Measurements from ENCODE around the gene IGSF10. TPM values are rescaled to one million over a fixed set of nuclear protein-coding genes. Genes with fewer than 3 reads are reported as not detected.

Gene IGSF10
- total and polyA plus RNA-seq, 2 of the 8 experiments (the other 6 are each of a cell fraction or from before 2014, with no cell fraction given) = 0.59 to 0.95 TPM

- H3K56ac ChIP-seq (replicated peaks; ENCODE audit: insufficient read length, low read depth, low read length) = no peak overlapping the region
- no peak overlapping the region for H3K14ac ChIP-seq (ENCODE audit: insufficient read length)
- no peaks in the 10 kb centered on the region for H3K9me3 ChIP-seq (ENCODE audit: insufficient read depth in 2 of 2, low read depth in 1 of 2, low read length in 1 of 2)
- no peaks in the 10 kb centered on the region for H3K27me3 ChIP-seq (replicated peaks in 1 of 4; ENCODE audit: control insufficient read depth in 3 of 4, extremely low read depth in 1 of 4, insufficient read depth in 3 of 4, low read length in 3 of 4)
- H4K91ac ChIP-seq (replicated peaks; ENCODE audit: insufficient read length, low read length) = no peak overlapping the region
- 91% methylated on average over 5 of the region's 5 CpGs; no CpG with 5 or more reads in 1 of the 2 experiments for WGBS, 2 experiments (ENCODE audit: extremely low coverage in 1 of 2, insufficient coverage in 1 of 2, insufficient read length in 1 of 2, insufficient replicate concordance in 2 of 2, low coverage in 1 of 2, low lambda C conversion rate in 2 of 2, missing lambda C conversion rate in 1 of 2)
- H2BK20ac ChIP-seq (ENCODE audit: low read length) = no peak overlapping the region
- H3K36me3 ChIP-seq (ENCODE audit: control insufficient read depth in 2 of 4, insufficient read depth in 4 of 4, low read length in 3 of 4) = no peaks in the 10 kb centered on the region
- TF ChIP-seq RBBP5 (IDR thresholded peaks at IDR 0.05; ENCODE audit: borderline replicate concordance, low read depth, low read length) (no peak), SIX5 (IDR thresholded peaks at IDR 0.05; ENCODE audit: low read depth, low read length) (no peak), POLR2A (IDR thresholded peaks at IDR 0.05; ENCODE audit: control extremely low read depth in 1 of 2, low read depth in 2 of 2, low read length in 2 of 2) (no peak), MAX (IDR thresholded peaks at IDR 0.05) (no peak), POU5F1 (IDR thresholded peaks at IDR 0.05; ENCODE audit: low read depth, low read length) (no peak), SRF (IDR thresholded peaks at IDR 0.05; ENCODE audit: low read depth, low read length) (no peak), GTF2F1 (IDR thresholded peaks at IDR 0.05; ENCODE audit: borderline replicate concordance, low read depth, low read length) (no peak), BACH1 (IDR thresholded peaks at IDR 0.05; ENCODE audit: low read length) (no peak), E2F6 (IDR thresholded peaks at IDR 0.05) (no peak)
- no peak overlapping the region for H3K4me2 ChIP-seq (ENCODE audit: insufficient read depth in 1 of 2, low read depth in 2 of 2, low read length in 2 of 2)
- H3K4me3 ChIP-seq (ENCODE audit: extremely low read depth in 1 of 4, insufficient read depth in 2 of 4, low read depth in 3 of 4, low read length in 4 of 4) = no peak overlapping the region
- no peaks in the 10 kb centered on the region; the same call in 1 of the 2 replicates for H3K79me1 ChIP-seq (ENCODE audit: low read depth, low read length)
- no peak overlapping the region for H2BK12ac ChIP-seq (ENCODE audit: low read depth, low read length)
- no peak overlapping the region for H3K9ac ChIP-seq (replicated peaks in 1 of 4; ENCODE audit: extremely low read depth in 1 of 4, low read depth in 3 of 4, low read length in 3 of 4)
- H3K27ac ChIP-seq (ENCODE audit: low read depth, low read length) = no peak overlapping the region
- CTCF ChIA-PET (ENCODE audit: partially characterized antibody) = interaction anchor here (0.6 to 1.7 kb wide), 3 partner anchors 12 to 122 kb away, joined by 3 to 5 read pairs (median 5); no protein-coding TSS in a partner anchor
- H3K18ac ChIP-seq (ENCODE audit: extremely low read depth, low read length) = no peak overlapping the region
- no peak overlapping the region for H2BK120ac ChIP-seq (replicated peaks; ENCODE audit: low read depth, low read length)
- DNase-seq (ENCODE audit: low read depth in 1 of 2, low spot score in 2 of 2) (no peak), FAIRE-seq (no peak)
- H2BK5ac ChIP-seq (ENCODE audit: low read depth, low read length) = no peak overlapping the region
- no peaks in the 10 kb centered on the region for H3K79me2 ChIP-seq (ENCODE audit: control insufficient read depth in 1 of 2, insufficient read depth in 2 of 2, low read length in 2 of 2)
- no peak overlapping the region for H2AK5ac ChIP-seq (ENCODE audit: low read depth, low read length)
- POLR2A ChIA-PET (ENCODE audit: partially characterized antibody) = interaction anchor here (0.6 kb wide), 1 partner anchor 1984 kb away, joined by 4 read pairs; no protein-coding TSS in a partner anchor
- H3K23ac ChIP-seq (ENCODE audit: insufficient read length) = no peak overlapping the region
- H2AFZ ChIP-seq (ENCODE audit: low read length) = no peak overlapping the region
- no peak overlapping the region for H3K4ac ChIP-seq (replicated peaks; ENCODE audit: insufficient read length, low read depth, low read length)
- no peak overlapping the region for H4K8ac ChIP-seq (ENCODE audit: extremely low read depth, insufficient read depth, low read length)
- no peak overlapping the region for H2BK15ac ChIP-seq (ENCODE audit: low read length)
- peaks cover 0 to 8% (median 6%) of the 10 kb centered on the region in 4 experiments; a peak in 3 of 7 replicates for H3K4me1 ChIP-seq (replicated peaks in 1 of 4; ENCODE audit: control insufficient read depth in 3 of 4, insufficient read depth in 4 of 4, low read length in 3 of 4)
- no peak overlapping the region for H4K5ac ChIP-seq (ENCODE audit: insufficient read length, low read depth, low read length)
- H4K20me1 ChIP-seq (replicated peaks in 1 of 2; ENCODE audit: control insufficient read depth in 1 of 2, insufficient read depth in 2 of 2, low read length in 2 of 2) = no peaks in the 10 kb centered on the region
- no peaks in the 10 kb centered on the region for H3K23me2 ChIP-seq (ENCODE audit: low read depth, low read length)
These were observed 37.8 kb downstream of the IGSF10 start for GRCh38 chr3:151423091-151423490.
